GM12878 (cell line): ENCODE measurements around the gene FBN2. TPM values are rescaled to one million over a fixed set of nuclear protein-coding genes. Genes with fewer than 3 reads are reported as not detected.

ENCODE experiments used
- ATAC-seq: fragments of 200-7000 bp; cut with Tn5 transposase; 3 replicates; pipeline ENCODE4 v1.9.1; 2020; ENCODE audit warnings: mild to moderate bottlenecking, moderate library complexity
- BruUV-seq: library from RNA; stranded (reverse); fragments of 400-500 nt; replicated peaks from 2 replicates; lab custom pipeline; 2021; lab: Mats Ljungman, UMichigan
- CTCF ChIA-PET: fragments of 300-600 bp; sonication (Branson Sonifier 250); formaldehyde crosslinking; extraction: SDS; loops from one replicate; lab custom pipeline; 2021; ENCODE audit warnings: inconsistent platforms; lab: Yijun Ruan, JAX
- POLR2A ChIA-PET: fragments of 350-600 bp; formaldehyde crosslinking; extraction: SDS; loops from one replicate; lab custom pipeline; 2021; ENCODE audit warnings: inconsistent platforms; lab: Charles Lee
- RAD21 ChIA-PET: fragments of 300-600 bp; sonication (Branson Sonifier 250); formaldehyde crosslinking; loops from one replicate; lab custom pipeline; 2023; ENCODE audit warnings: antibody characterized with exemption; ENCODE audit not compliant: unreplicated experiment; lab: Charles Lee
- SMC1A ChIA-PET: fragments of 300-600 bp; sonication (Branson Sonifier 250); formaldehyde crosslinking; loops from one replicate; lab custom pipeline; 2023; ENCODE audit not compliant: unreplicated experiment, uncharacterized antibody; lab: Charles Lee
- DNase-seq: peaks from one replicate; pipeline ENCODE4 v3.0.0-alpha.2; 2011; ENCODE audit warnings: low read depth, low spot score
- FAIRE-seq: peaks from 3 replicates; lab custom pipeline; 2011; peaks lifted over from hg19 to GRCh38; lab: Jason Lieb, UNC
- H2AFZ ChIP-seq: 2 replicates; pipeline ENCODE4 v1.6.0; 2011; ENCODE audit warnings: low read depth, low read length, control low read depth; ENCODE audit not compliant: control insufficient read depth
- H3K27ac ChIP-seq: 2 replicates; pipeline ENCODE4 v1.5.1; 2011; ENCODE audit warnings: control low read depth; ENCODE audit not compliant: control insufficient read depth, insufficient read depth
- H3K27me3 ChIP-seq, 2 experiments: replicated peaks in 1 of 2; 2 replicates each; pipeline versions ENCODE4 v1.6.0 to v1.6.1; 2011; ENCODE audit warnings: low read length in 1 of 2; ENCODE audit not compliant: control insufficient read depth in 2 of 2, insufficient read depth in 2 of 2
- H3K36me3 ChIP-seq, 2 experiments: 2 replicates each; pipeline ENCODE4 v1.5.1; 2011; ENCODE audit warnings: low read length in 1 of 2; ENCODE audit not compliant: control insufficient read depth in 2 of 2, insufficient read depth in 2 of 2
- H3K4me1 ChIP-seq: 2 replicates; pipeline ENCODE4 v1.6.1; 2011; ENCODE audit warnings: mild to moderate bottlenecking, low read length, moderate library complexity, mixed read lengths; ENCODE audit not compliant: control insufficient read depth, insufficient read depth
- H3K4me2 ChIP-seq: 2 replicates; pipeline ENCODE4 v1.6.0; 2011; ENCODE audit warnings: control low read depth; ENCODE audit not compliant: control insufficient read depth, insufficient read depth
- H3K4me3 ChIP-seq: fragments of 200-600 bp; sonication (generic); 2 replicates; pipeline ENCODE4 v1.5.1; 2016
- H3K79me2 ChIP-seq: 2 replicates; pipeline ENCODE4 v1.6.0; 2011; ENCODE audit warnings: low read length; ENCODE audit not compliant: control insufficient read depth, insufficient read depth
- H3K9ac ChIP-seq: 2 replicates; pipeline ENCODE4 v1.8.0; 2011; ENCODE audit warnings: low read length, control low read depth, mixed read lengths; ENCODE audit not compliant: control insufficient read depth, insufficient read depth
- H3K9me3 ChIP-seq: replicated peaks from 3 replicates; pipeline ENCODE4 v1.5.1; 2011; ENCODE audit warnings: mild to moderate bottlenecking, low read length; ENCODE audit not compliant: control insufficient read depth, insufficient read depth
- H4K20me1 ChIP-seq: 2 replicates; pipeline ENCODE4 v1.6.0; 2011; ENCODE audit not compliant: control insufficient read depth, insufficient read depth
- ATF7 ChIP-seq: fragments of 450-650 bp; IDR thresholded peaks from 2 replicates; pipeline ENCODE4 v1.6.1; 2016; ENCODE audit warnings: low read depth, mild to moderate bottlenecking
- BACH1 ChIP-seq: fragments of 450-650 bp; IDR thresholded peaks from 2 replicates; pipeline ENCODE4 v1.6.1; 2017; ENCODE audit warnings: mild to moderate bottlenecking, borderline replicate concordance
- BMI1 ChIP-seq: fragments of 450-650 bp; IDR thresholded peaks from 2 replicates; pipeline ENCODE4 v1.6.1; 2016; ENCODE audit warnings: mild to moderate bottlenecking, moderate library complexity, borderline replicate concordance
- MEF2B ChIP-seq: fragments of 450-650 bp; IDR thresholded peaks from 2 replicates; pipeline ENCODE4 v1.6.1; 2018; ENCODE audit warnings: mild to moderate bottlenecking, moderate library complexity; ENCODE audit not compliant: partially characterized antibody, poor library complexity, severe bottlenecking
- NR2C1 ChIP-seq: fragments of 450-650 bp; IDR thresholded peaks from 2 replicates; pipeline ENCODE4 v1.6.1; 2017; ENCODE audit warnings: antibody characterized with exemption, mild to moderate bottlenecking, moderate library complexity
- ZNF622 ChIP-seq: fragments of 450-650 bp; IDR thresholded peaks from 2 replicates; pipeline ENCODE4 v1.6.1; 2017; ENCODE audit warnings: mild to moderate bottlenecking, inconsistent platforms
- WGBS: methylation state at CpG from one replicate; pipeline ENCODE4 v1.1.6; 2016; ENCODE audit warnings: low lambda C conversion rate; ENCODE audit not compliant: insufficient replicate concordance, insufficient coverage; ENCODE audit errors: missing lambda C conversion rate; 5-methylcytosine and 5-hydroxymethylcytosine counted together
- in situ Hi-C: fragments of 300-500 bp; cut with MboI; formaldehyde crosslinking; loops from 9 replicates; pipeline ENCODE4 v1.14.3; 2018; ENCODE audit warnings: mixed read lengths
- intact Hi-C: fragments of 100-400 bp; cut with micrococcal nuclease; formaldehyde crosslinking; loops from one replicate; pipeline ENCODE4 v1.14.2; 2022; ENCODE audit not compliant: unreplicated experiment
- polyA plus RNA-seq, 11 experiments: library from polyadenylated mRNA; depleted of rRNA in 4 of 11; unstranded in 6 of 11; stranded (reverse) in 5 of 11; fragments of >200 nt; fragmentation: Nextera tagmentation in 4 of 11; fragmentation: Illumina TruSeq in 1 of 11; extraction: Ambion mirVana in 4 of 11; extraction: Trizol in 1 of 11; gene quantifications; 1 replicate in 1 of 11; 2 replicates in 10 of 11; pipeline versions ENCODE4 v1.2.1 to v1.2.3, GENCODE V29; 2011 to 2016; ENCODE audit warnings: inconsistent platforms in 2 of 11, missing spikeins in 2 of 11, low read depth in 1 of 11
- total RNA-seq, 4 experiments: library from RNA; depleted of rRNA in 3 of 4; stranded (reverse); fragments of >200 nt in 3 of 4; fragmentation: Illumina TruSeq in 1 of 4; extraction: Trizol in 1 of 4; gene quantifications; 2 replicates each; pipeline versions ENCODE4 v1.2.1 to v1.2.3, GENCODE V29; 2013 to 2021
- TF ChIP-seq, protein P1 (sequence below): IDR thresholded peaks from 2 replicates; pipeline ENCODE4 v1.6.1; 2012; ENCODE audit warnings: mild to moderate bottlenecking, low read depth, low read length
- TF ChIP-seq, protein P2 (sequence below): IDR thresholded peaks from 2 replicates; pipeline ENCODE4 v1.6.1; 2011; ENCODE audit warnings: borderline replicate concordance, low read depth, mild to moderate bottlenecking, moderate library complexity, mixed read lengths, low read length; ENCODE audit not compliant: insufficient read depth; ENCODE audit errors: extremely low read length
- TF ChIP-seq, protein P3 (sequence below): fragments of 450-650 bp; IDR thresholded peaks from 2 replicates; pipeline ENCODE4 v1.6.1; 2017; ENCODE audit warnings: mild to moderate bottlenecking
- TF ChIP-seq, protein P4 (sequence below): fragments of 450-650 bp; IDR thresholded peaks from 2 replicates; pipeline ENCODE4 v1.6.1; 2017; ENCODE audit warnings: mild to moderate bottlenecking, moderate library complexity

FBN2 gene
- total and polyA plus RNA-seq, 10 of the 15 experiments (the other 5 are each of a cell fraction or from before 2014, with no cell fraction given), result 0.01 to 0.98 (median 0.10) TPM; not detected in 3

DNA sequence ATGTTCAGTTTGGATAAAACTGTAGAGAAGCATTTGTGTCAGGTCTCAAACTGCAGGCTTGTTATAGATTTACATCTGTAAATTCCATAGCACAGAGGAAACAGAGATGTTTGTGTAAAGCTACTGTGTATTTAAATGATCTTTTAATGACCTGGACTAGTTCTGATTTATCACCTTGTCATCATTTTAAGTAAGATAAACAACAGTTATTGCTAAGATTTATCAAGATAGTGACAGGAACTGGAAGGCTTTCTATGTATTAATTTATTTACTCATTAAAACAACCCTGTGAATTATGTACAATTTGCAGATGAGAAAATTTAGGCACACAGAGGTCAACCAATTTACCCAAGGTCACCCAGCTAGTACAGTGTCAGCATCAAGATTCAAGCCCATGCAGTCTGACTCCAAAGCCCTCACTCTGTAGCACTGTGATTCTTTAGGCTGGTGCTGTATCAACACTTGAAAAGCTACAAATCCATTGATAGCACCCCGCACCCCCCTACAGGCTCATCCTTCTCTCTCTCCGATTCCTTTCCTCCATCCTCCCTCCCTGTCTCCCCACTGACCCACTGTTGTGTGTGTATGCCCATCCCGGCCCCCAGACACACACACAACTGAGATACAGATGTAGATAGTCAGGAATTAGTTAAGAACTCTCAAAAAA, 184.5 kb downstream of the FBN2 start (continued):
- TF ChIP-seq, protein P1, sequence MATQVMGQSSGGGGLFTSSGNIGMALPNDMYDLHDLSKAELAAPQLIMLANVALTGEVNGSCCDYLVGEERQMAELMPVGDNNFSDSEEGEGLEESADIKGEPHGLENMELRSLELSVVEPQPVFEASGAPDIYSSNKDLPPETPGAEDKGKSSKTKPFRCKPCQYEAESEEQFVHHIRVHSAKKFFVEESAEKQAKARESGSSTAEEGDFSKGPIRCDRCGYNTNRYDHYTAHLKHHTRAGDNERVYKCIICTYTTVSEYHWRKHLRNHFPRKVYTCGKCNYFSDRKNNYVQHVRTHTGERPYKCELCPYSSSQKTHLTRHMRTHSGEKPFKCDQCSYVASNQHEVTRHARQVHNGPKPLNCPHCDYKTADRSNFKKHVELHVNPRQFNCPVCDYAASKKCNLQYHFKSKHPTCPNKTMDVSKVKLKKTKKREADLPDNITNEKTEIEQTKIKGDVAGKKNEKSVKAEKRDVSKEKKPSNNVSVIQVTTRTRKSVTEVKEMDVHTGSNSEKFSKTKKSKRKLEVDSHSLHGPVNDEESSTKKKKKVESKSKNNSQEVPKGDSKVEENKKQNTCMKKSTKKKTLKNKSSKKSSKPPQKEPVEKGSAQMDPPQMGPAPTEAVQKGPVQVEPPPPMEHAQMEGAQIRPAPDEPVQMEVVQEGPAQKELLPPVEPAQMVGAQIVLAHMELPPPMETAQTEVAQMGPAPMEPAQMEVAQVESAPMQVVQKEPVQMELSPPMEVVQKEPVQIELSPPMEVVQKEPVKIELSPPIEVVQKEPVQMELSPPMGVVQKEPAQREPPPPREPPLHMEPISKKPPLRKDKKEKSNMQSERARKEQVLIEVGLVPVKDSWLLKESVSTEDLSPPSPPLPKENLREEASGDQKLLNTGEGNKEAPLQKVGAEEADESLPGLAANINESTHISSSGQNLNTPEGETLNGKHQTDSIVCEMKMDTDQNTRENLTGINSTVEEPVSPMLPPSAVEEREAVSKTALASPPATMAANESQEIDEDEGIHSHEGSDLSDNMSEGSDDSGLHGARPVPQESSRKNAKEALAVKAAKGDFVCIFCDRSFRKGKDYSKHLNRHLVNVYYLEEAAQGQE, result no peak
- no peak for TF ChIP-seq BACH1
- TF ChIP-seq, protein P2, sequence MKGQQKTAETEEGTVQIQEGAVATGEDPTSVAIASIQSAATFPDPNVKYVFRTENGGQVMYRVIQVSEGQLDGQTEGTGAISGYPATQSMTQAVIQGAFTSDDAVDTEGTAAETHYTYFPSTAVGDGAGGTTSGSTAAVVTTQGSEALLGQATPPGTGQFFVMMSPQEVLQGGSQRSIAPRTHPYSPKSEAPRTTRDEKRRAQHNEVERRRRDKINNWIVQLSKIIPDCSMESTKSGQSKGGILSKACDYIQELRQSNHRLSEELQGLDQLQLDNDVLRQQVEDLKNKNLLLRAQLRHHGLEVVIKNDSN, result no peak
- TF ChIP-seq ATF7, result no peak
- no peak for TF ChIP-seq MEF2B
- no peak for TF ChIP-seq NR2C1
- TF ChIP-seq ZNF622, result no peak

DNA sequence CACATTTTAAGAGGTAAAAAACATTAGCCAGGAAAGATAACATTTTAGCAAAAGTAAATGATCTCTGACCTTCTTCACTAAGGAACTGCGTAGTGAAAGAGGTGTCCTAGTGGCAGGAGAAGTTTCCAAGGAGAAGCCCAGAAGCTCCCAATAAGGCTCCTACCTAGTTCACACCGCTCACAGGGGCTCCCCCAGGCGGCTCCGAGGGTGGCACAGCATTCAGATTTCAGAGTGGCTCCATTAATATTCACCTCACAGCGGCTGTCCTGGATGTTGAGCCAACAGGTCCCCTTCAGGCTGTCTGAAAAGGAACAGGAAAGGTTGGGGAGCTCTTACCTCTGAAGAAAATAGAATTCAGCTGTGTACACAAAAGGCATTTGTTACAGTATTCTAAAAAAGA, 187.3 kb downstream of the FBN2 start:
- RAD21 ChIA-PET, result no interaction called here
- Histone ChIP-seq H3K4me1 (no peaks in the 10 kb centered on the region), H3K27ac (no peak overlapping the region), H3K9ac (no peak overlapping the region), H4K20me1 (no peaks in the 10 kb centered on the region), H2AFZ (no peak overlapping the region), H3K9me3 (no peaks in the 10 kb centered on the region), H3K36me3 (no peaks in the 10 kb centered on the region), H3K4me2 (no peak overlapping the region), H3K4me3 (no peak overlapping the region), H3K79me2 (no peaks in the 10 kb centered on the region), H3K27me3 (no peaks in the 10 kb centered on the region)
- no TSS peak for BruUV-seq
- no peak for FAIRE-seq
- SMC1A ChIA-PET, result interaction anchor here (0.7 kb wide), 1 partner anchor 102 kb away, joined by 3 read pairs; no protein-coding TSS in a partner anchor
- POLR2A ChIA-PET, result no interaction called here
- in situ Hi-C loops, result no loop called here
- no peak for DNase-seq
- CTCF ChIA-PET, result no interaction called here
- ATAC-seq, result no peak
- intact Hi-C loops, result no loop called here
- WGBS, result 44% methylated on average over 5 of the region's 5 CpGs
- TF ChIP-seq BMI1, result no peak
- TF ChIP-seq, protein P3, sequence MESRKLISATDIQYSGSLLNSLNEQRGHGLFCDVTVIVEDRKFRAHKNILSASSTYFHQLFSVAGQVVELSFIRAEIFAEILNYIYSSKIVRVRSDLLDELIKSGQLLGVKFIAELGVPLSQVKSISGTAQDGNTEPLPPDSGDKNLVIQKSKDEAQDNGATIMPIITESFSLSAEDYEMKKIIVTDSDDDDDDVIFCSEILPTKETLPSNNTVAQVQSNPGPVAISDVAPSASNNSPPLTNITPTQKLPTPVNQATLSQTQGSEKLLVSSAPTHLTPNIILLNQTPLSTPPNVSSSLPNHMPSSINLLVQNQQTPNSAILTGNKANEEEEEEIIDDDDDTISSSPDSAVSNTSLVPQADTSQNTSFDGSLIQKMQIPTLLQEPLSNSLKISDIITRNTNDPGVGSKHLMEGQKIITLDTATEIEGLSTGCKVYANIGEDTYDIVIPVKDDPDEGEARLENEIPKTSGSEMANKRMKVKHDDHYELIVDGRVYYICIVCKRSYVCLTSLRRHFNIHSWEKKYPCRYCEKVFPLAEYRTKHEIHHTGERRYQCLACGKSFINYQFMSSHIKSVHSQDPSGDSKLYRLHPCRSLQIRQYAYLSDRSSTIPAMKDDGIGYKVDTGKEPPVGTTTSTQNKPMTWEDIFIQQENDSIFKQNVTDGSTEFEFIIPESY, result no peak
- TF ChIP-seq, protein P4, sequence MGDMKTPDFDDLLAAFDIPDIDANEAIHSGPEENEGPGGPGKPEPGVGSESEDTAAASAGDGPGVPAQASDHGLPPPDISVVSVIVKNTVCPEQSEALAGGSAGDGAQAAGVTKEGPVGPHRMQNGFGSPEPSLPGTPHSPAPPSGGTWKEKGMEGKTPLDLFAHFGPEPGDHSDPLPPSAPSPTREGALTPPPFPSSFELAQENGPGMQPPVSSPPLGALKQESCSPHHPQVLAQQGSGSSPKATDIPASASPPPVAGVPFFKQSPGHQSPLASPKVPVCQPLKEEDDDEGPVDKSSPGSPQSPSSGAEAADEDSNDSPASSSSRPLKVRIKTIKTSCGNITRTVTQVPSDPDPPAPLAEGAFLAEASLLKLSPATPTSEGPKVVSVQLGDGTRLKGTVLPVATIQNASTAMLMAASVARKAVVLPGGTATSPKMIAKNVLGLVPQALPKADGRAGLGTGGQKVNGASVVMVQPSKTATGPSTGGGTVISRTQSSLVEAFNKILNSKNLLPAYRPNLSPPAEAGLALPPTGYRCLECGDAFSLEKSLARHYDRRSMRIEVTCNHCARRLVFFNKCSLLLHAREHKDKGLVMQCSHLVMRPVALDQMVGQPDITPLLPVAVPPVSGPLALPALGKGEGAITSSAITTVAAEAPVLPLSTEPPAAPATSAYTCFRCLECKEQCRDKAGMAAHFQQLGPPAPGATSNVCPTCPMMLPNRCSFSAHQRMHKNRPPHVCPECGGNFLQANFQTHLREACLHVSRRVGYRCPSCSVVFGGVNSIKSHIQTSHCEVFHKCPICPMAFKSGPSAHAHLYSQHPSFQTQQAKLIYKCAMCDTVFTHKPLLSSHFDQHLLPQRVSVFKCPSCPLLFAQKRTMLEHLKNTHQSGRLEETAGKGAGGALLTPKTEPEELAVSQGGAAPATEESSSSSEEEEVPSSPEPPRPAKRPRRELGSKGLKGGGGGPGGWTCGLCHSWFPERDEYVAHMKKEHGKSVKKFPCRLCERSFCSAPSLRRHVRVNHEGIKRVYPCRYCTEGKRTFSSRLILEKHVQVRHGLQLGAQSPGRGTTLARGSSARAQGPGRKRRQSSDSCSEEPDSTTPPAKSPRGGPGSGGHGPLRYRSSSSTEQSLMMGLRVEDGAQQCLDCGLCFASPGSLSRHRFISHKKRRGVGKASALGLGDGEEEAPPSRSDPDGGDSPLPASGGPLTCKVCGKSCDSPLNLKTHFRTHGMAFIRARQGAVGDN, result no peak
